Smooth muscle cell (in vitro differentiated cells): ENCODE measurements around the gene PCSK1. TPM values are rescaled to one million over a fixed set of nuclear protein-coding genes. Genes with fewer than 3 reads are reported as not detected.
"Not testable (repeated sequence)": the region's sequence is repeated elsewhere in the genome, so short reads cannot be mapped to it uniquely, and the experiment has no call there.

ENCODE experiments used
- DNase-seq: peaks from one replicate; lab custom pipeline; 2025; ENCODE audit not compliant: unreplicated experiment; lab: John Stamatoyannopoulos, UW
- H2AFZ ChIP-seq: fragments of 200-600 bp; sonication (generic); 2 replicates; pipeline ENCODE4 v1.6.0; 2016; ENCODE audit warnings: antibody characterized with exemption, low read depth, mild to moderate bottlenecking
- H3F3A ChIP-seq: fragments of 200-600 bp; sonication (generic); 2 replicates; pipeline ENCODE4 v1.6.0; 2017; ENCODE audit warnings: antibody characterized with exemption, low read depth
- H3K27ac ChIP-seq: fragments of 200-600 bp; sonication (generic); 2 replicates; pipeline ENCODE4 v1.5.1; 2016; ENCODE audit warnings: low read depth, mild to moderate bottlenecking
- H3K27me3 ChIP-seq: fragments of 200-600 bp; sonication (generic); 2 replicates; pipeline ENCODE4 v1.6.1; 2016; ENCODE audit warnings: low read depth, mild to moderate bottlenecking
- H3K36me3 ChIP-seq: fragments of 200-600 bp; sonication (generic); 2 replicates; pipeline ENCODE4 v1.5.1; 2016; ENCODE audit warnings: low read depth
- H3K4me1 ChIP-seq: fragments of 200-600 bp; sonication (generic); 2 replicates; pipeline ENCODE4 v1.5.1; 2016; ENCODE audit warnings: low read depth
- H3K4me2 ChIP-seq: fragments of 200-600 bp; sonication (generic); 2 replicates; pipeline ENCODE4 v1.6.0; 2016; ENCODE audit warnings: mild to moderate bottlenecking
- H3K4me3 ChIP-seq: fragments of 200-600 bp; sonication (generic); 2 replicates; pipeline ENCODE4 v1.5.1; 2016; ENCODE audit warnings: mild to moderate bottlenecking
- H3K79me2 ChIP-seq: fragments of 200-600 bp; sonication (generic); 2 replicates; pipeline ENCODE4 v1.6.0; 2016; ENCODE audit warnings: low read depth, mild to moderate bottlenecking
- H3K9ac ChIP-seq: fragments of 200-600 bp; sonication (generic); 2 replicates; pipeline ENCODE4 v1.6.0; 2016; ENCODE audit warnings: low read depth
- H3K9me3 ChIP-seq: fragments of 200-600 bp; sonication (generic); replicated peaks from 2 replicates; pipeline ENCODE4 v1.5.1; 2016; ENCODE audit warnings: low read depth
- H4K20me1 ChIP-seq: fragments of 200-600 bp; sonication (generic); 2 replicates; pipeline ENCODE4 v1.6.0; 2016; ENCODE audit warnings: low read depth
- CTCF ChIP-seq: fragments of 200-600 bp; sonication (generic); IDR thresholded peaks from 2 replicates; pipeline ENCODE4 v1.5.1; 2017; ENCODE audit warnings: borderline replicate concordance, mild to moderate bottlenecking, antibody characterized with exemption; ENCODE audit not compliant: insufficient read depth, poor library complexity, severe bottlenecking
- WGBS: methylation state at CpG from one replicate; pipeline ENCODE4 v1.1.7; 2016; ENCODE audit warnings: low lambda C conversion rate; 5-methylcytosine and 5-hydroxymethylcytosine counted together
- polyA plus RNA-seq: library from polyadenylated mRNA; unstranded; fragments of >200 nt; fragmentation: Nextera tagmentation; extraction: Ambion mirVana; gene quantifications from 2 replicates; pipeline ENCODE4 v1.2.1, GENCODE V29; 2016
- total RNA-seq: library from RNA; depleted of rRNA; stranded (reverse); fragments of >200 nt; gene quantifications from 2 replicates; pipeline ENCODE4 v1.2.3, GENCODE V29; 2014

PCSK1 gene
- total and polyA plus RNA-seq, 2 experiments from 2014 or later, result 0.32 to 1.1 TPM

- no peaks in the 10 kb centered on the region for H3K79me2 ChIP-seq
- H3K9me3 ChIP-seq, result no peaks in the 10 kb centered on the region
- H3K27ac ChIP-seq, result no peak overlapping the region
- H2AFZ ChIP-seq, result no peak overlapping the region
- H3K4me3 ChIP-seq, result no peak overlapping the region
- no peaks in the 10 kb centered on the region for H3K36me3 ChIP-seq
- WGBS, result 92% methylated on average over 2 of the region's 2 CpGs
- H4K20me1 ChIP-seq, result no peaks in the 10 kb centered on the region
- DNase-seq, result no peak
- H3K27me3 ChIP-seq, result peaks cover 5% of the 10 kb centered on the region
- TF ChIP-seq CTCF, result no peak
- no peaks in the 10 kb centered on the region for H3K4me1 ChIP-seq
- H3F3A ChIP-seq, result no peaks in the 10 kb centered on the region
- no peak overlapping the region for H3K4me2 ChIP-seq
- H3K9ac ChIP-seq, result no peak overlapping the region
Observed at GRCh38 chr5:96370976-96371375, 62.1 kb downstream of the PCSK1 start.

GRCh38 chr5:96367337-96367736 lies 65.7 kb downstream of the PCSK1 start:
- DNase-seq, H3K36me3 ChIP-seq, H3K27me3 ChIP-seq, H3K9ac ChIP-seq, H4K20me1 ChIP-seq, H2AFZ ChIP-seq, H3F3A ChIP-seq, H3K4me1 ChIP-seq, H3K79me2 ChIP-seq, H3K27ac ChIP-seq, H3K9me3 ChIP-seq, H3K4me2 ChIP-seq, H3K4me3 ChIP-seq: not testable (repeated sequence)
- 95% methylated on average over 8 of the region's 8 CpGs for WGBS

- Histone ChIP-seq H2AFZ (no peak overlapping the region), H3F3A (no peaks in the 10 kb centered on the region), H3K4me3 (no peak overlapping the region), H3K9ac (no peak overlapping the region), H3K27me3 (no peaks in the 10 kb centered on the region), H3K79me2 (no peaks in the 10 kb centered on the region), H3K36me3 (no peaks in the 10 kb centered on the region), H3K4me1 (no peaks in the 10 kb centered on the region), H3K27ac (no peak overlapping the region), H4K20me1 (no peaks in the 10 kb centered on the region), H3K9me3 (no peaks in the 10 kb centered on the region), H3K4me2 (no peak overlapping the region)
- 98% methylated on average over 2 of the region's 2 CpGs for WGBS
- TF ChIP-seq CTCF, result no peak
- DNase-seq, result no peak
Observed at GRCh38 chr5:96354237-96354636, 78.8 kb downstream of the PCSK1 start.

GRCh38 chr5:96353220-96353619 lies 79.8 kb downstream of the PCSK1 start:
- Histone ChIP-seq H3F3A (no peaks in the 10 kb centered on the region), H2AFZ (no peak overlapping the region), H3K4me3 (no peak overlapping the region), H3K27me3 (no peaks in the 10 kb centered on the region), H3K4me1 (no peaks in the 10 kb centered on the region), H3K79me2 (no peaks in the 10 kb centered on the region), H3K9ac (no peak overlapping the region), H3K4me2 (no peak overlapping the region), H3K27ac (no peak overlapping the region), H4K20me1 (no peaks in the 10 kb centered on the region), H3K36me3 (no peaks in the 10 kb centered on the region), H3K9me3 (no peaks in the 10 kb centered on the region)
- no peak for TF ChIP-seq CTCF
- WGBS, result 86% methylated on average over 1 of the region's 1 CpG
- no peak for DNase-seq
